Amniotic stem cell (primary cell): ENCODE data around the gene GAL3ST2.
"Not testable (repeated sequence)": the region's sequence is repeated elsewhere in the genome, so short reads cannot be mapped to it uniquely, and the experiment has no call there.

Experiments
- DNase-seq: peaks from one replicate; lab custom pipeline; 2025; lab: John Stamatoyannopoulos, UW

The GAL3ST2 gene

GRCh38 chr2:241768850-241769249, 7.8 kb upstream of the GAL3ST2 start:
- no peak for DNase-seq

DNA sequence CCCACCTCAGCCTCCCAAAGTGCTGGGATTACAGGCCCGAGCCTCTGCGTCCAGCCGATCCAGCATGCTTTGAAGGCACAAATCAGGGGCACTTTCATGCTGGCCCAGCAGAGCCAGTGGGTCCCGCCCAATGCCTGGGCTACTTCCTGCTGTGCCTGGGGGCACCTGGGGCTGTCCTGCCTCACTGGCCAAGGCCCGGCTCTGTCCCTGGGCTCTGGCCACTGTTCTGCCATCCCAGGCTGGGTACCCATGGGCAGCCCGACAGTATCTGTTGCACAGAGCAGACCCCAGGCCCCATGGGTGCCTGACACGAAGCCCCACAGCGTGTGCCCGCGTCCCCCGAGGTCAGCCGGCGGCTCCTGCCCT, 6.8 kb upstream of the GAL3ST2 start:
- no peak for DNase-seq

GRCh38 chr2:241770185-241770935, 6.3 kb upstream of the GAL3ST2 start:
- no peak for DNase-seq

DNA sequence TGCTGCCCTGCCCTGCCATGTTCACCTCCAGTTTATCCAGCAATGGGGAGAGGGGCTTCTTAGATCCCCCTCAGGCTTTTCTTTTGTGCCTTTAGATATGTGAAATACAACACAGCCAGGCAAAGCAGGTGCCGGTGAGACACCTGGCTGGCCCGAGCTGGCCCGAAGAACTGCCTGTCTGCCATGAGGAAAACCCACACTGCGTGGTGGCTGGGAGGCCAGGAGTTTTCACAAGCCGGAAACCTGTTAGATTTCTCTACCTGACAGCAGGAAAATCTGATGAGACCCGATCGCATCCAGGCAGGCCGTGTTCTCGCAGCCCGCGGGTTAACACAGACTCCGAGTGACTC, 5.7 kb upstream of the GAL3ST2 start:
- no peak for DNase-seq

GRCh38 chr2:241771286-241772062, 5.1 kb upstream of the GAL3ST2 start:
- DNase-seq, result no peak

- no peak for DNase-seq
Observed at GRCh38 chr2:241772063-241772499, 4.5 kb upstream of the GAL3ST2 start.

DNA sequence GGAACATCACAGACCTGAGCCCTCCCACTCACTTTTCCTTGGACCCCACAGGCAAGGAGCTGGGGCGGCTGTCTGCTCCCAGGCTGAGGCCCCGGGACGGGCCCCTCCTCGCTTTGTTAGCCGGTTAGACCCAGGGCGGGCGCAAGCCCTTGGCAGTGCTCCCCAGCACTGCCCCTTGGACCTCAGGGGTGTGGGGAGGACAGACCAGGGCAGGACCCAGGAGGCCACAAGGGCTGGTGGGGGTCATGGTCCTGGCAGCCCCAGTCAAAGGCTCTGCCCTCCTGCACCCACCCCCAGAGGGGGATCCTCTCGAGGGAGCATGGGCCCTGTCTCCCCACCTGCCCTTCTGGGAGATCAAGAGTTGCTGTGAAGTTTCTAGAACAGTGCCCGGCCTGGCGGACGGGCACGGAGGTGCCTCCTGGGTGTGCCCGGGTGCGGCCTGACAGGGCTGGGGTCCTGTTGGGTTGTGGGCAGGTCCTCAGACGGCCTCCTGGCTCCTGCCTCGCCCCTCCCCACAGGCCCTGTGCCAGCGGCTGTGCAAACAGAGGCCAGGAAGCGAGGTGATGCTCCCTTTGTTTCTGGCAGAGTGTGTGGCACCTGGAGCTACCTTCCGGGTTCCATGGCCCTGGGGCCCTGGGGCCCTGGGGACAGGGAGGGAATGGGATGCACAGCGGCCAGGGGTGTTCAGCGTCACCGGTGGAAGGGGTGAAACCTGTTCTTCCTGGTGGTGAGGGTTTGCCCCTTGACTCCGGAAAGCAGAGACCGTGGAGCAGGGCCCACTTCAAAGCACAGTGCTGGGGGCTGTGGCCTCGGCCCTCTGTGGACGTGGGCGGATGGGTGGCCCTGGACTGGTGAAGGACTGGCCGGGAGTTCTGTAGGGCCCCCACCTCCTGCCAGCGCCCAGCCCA, 2.9 kb upstream of the GAL3ST2 start:
- DNase-seq, result no peak

DNA sequence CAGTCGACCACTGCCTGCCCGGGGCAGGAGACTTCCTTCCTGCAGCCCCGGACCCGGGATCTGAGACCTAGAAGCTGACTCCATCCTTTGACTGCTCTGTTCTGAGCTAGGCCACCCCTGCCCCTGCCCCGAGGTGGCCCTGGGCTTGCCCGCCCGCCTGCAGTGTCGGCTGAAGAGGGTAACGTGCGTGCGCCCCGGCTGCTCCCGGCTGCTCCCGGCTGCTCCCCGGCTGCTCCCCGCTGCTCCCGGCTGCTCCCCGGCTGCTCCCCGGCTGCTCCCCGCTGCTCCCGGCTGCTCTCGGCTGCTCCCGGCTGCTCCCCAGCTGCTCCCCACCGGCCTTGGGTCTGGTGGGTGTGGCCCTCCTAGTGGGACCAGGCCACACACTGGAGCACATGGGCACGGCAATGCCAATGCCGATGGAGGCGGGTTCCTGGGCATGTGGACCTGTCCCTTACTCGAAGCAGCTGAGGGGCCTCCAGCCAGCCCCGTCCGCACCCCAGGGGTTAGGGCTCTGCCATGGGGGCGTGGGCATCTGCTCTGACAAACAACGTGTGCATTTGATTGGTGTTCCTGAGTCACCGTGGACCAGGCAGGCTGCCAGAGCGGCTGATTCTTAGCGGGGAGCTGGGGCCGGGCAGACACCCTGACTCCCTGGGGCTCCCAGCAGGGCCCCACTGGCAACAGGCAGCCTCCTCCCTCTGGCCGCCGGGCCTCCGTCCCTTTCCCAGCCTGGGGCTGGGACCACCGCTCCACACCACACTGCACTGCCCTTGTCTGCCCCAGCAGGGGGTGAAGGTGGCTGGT, 2.0 kb upstream of the GAL3ST2 start:
- no peak for DNase-seq

- no peak for DNase-seq
Observed at GRCh38 chr2:241775223-241776177, 1.1 kb upstream of the GAL3ST2 start.

DNA sequence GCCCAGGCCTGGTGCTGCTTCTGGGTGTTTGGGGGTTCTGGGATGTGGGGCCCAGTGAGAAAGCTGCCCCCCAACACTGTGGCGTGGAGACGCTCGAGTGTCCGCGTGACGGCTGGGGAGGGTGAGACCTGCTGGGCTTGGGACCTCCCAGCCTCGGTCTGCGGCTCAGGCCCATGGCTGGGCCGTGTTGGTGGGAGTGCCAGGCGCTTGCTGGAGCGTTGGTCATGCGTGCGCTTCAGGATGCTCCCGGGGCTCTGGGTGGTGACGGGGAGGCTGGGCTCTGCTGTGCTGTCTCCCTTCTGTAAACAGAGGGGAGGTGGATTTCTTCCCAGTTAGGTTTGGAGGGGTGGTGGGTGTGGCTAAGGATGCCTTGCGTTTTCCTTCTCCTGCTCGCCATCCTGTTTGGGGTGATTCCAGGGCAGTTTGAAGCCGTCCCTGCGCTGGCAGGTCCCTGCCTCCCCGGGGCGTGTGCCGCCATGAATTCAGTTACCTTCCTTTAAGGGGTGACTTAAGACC, 606 bp downstream of the GAL3ST2 start:
- no peak for DNase-seq

- DNase-seq, result no peak
Observed at GRCh38 chr2:241777686-241778627, 1.3 kb downstream of the GAL3ST2 start.

GRCh38 chr2:241780939-241781569, 4.4 kb downstream of the GAL3ST2 start:
- no peak for DNase-seq

DNA sequence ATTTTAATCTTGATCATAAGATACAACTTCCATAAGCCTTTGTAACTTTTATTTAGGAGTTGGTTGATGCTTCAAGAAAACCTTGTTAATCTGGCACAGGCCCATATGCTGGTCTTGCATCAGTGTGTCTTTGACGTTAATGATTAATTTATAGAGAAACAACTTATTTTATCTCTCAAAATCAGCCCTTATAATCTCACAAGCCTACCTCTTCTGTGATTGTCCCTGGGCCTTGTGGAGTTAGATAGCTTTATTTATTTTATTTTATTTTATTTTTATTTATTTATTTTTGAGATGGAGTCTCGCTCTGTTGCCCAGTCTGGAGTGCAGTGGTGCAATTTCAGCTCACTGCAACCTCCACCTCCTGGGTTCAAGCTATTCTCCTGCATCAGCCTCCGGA, 5.4 kb downstream of the GAL3ST2 start:
- not testable (repeated sequence) for DNase-seq

DNA sequence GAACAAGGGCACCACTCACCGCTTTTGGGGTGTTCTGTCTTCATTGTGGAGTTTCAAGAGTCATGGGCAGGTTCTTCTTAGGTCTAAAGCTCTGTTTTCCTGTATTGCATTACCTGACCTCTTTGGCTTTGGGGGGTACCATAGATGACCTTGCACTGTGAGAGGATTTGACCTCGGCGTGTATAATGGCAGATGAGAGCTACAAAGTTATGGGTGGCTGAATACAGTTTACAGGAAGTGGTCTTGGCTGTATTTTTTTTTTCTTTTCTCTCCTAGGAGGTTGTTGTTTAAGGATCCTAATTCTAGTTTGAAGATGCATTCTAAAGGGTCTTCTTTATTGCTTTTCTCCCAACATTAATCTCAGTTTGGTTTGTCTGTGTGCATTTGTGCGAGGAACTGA, 11.5 kb downstream of the GAL3ST2 start:
- DNase-seq, result no peak

DNA sequence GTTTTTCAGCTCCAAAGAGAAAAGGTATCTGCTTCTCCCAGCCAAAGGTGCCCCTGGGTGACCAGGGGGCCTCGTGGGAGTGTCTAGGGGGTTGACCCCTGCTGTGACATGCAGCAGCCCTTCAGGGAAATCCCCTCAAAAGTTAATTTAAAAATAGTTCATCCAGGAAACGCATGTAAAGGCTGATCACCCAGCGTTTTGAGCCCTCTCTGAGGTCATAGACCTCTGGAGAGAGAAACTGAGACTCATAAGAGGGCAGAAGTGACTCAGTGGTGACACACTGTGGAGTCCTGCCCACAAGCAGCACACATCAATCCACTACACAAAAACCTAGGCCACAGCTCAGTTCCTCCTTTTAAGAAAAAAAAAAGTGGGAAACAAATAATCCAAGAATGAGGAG, 11.9 kb downstream of the GAL3ST2 start:
- no peak for DNase-seq

DNA sequence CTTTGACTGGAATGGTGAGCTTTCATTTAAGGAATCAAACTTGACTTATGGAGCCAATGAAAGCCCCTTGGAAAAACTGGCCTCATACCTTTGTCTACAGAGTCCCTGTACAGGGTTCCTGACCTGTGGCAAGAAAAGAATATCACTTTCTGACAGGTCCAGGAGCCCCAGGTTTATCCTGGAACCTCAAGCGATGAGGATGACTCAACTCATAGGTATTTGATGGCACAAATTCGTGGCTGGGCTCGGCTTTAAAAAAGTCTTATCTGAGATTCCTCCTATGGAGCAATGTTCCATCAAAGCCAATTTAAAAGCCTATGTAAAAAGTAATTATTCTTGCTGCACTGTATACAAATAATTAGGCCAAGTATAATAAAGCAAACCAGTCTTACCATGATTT, 14.8 kb downstream of the GAL3ST2 start:
- not testable (repeated sequence) for DNase-seq

GRCh38 chr2:241793385-241793784, 16.8 kb downstream of the GAL3ST2 start:
- no peak for DNase-seq

GRCh38 chr2:241794250-241794823, 17.7 kb downstream of the GAL3ST2 start:
- DNase-seq, result no peak
